ENCODE measurements around the gene FADS3.

The FADS3 gene

DNA sequence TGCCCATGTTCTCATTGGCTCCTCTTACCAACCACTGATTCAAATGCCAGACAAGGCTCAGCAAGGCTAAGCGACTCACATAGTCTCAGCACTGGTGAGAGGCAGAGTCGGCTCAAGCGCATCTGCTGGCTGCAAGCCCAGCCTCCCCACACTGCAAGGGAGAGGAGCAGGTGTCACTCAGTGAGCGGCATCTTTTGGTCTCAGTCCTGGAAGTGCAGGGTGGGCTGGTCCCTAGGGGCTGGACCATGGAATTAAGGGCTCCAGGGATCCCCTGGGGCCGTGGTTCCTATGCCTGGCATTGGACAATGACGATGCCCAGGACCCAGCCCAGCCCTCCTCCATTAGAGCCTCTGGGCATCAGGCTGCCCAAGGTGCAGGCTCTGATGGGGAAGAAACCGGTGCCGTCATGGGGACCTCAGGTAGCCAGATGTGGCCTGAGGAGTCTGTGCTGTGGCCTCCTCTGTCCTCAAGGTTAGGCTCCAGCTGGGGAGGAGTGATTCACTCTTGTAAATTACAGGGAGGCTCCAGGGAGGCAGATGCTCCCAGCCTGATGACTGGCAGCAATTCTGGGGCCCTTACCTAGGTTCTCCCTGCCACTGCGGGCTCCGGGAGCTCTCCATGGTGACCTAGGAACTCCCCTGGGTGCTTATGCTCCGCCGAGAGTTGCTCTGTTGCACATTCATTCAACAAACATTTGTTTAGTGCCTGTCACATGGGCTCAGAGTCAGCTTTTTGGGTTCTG lies 35.2 kb downstream of the FADS3 start:
- FAIRE-seq (no peak), DNase-seq (ENCODE audit: insufficient read length, low spot score) (no peak)
- TF ChIP-seq PAX5 (IDR thresholded peaks at IDR 0.05; ENCODE audit: insufficient read depth, low read length, severe bottlenecking) (no peak), POLR2AphosphoS5 (IDR thresholded peaks at IDR 0.05; ENCODE audit: low read depth, low read length) (no peak), POLR2A (IDR thresholded peaks at IDR 0.05; ENCODE audit: low read depth, low read length) (no peak), SPI1 (IDR thresholded peaks at IDR 0.05; ENCODE audit: low read depth, low read length) (no peak), TAF1 (IDR thresholded peaks at IDR 0.05; ENCODE audit: low read depth, low read length) (no peak), POU2F2 (IDR thresholded peaks at IDR 0.05; ENCODE audit: low read depth, low read length) (no peak)

DNA sequence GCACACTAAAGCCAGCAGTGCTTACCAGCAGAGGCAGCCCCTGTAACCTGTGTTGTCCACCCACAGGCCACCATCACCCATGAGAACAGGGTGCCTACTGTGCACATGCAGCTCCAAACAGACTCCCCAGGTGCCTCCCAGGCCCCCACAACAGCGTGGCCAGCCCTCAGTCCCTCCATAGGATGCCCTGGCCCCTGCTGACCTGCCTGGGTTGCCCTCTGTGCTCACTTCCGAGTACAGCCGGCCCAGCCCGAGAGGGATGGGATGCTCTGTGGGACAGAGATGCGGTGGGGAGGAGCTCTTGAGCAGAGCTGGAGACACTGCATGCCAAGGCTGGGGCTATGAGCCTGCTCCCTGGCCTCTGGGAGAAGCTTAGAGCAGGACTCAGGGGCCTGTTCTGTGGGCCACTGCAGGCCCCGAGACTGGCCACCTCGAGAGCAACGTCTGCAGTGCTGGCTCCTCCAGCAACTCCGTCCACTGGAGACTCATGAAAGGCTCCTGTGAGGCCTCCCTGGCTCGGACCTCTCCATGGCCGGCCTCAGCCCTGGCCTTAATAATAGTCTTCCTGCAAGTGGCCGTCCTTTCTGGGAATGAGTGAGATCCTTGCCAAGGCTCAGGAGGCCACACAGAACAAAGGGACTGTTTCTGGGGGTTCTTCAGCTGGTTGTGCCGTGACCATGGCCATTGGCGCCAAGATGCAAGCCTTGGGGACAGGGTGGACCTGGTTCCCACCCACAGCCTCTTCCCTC lies 36.2 kb downstream of the FADS3 start:
- TF ChIP-seq POLR2AphosphoS5 (IDR thresholded peaks at IDR 0.05; ENCODE audit: low read depth, low read length) (no peak), POLR2A (IDR thresholded peaks at IDR 0.05; ENCODE audit: low read depth, low read length) (no peak), PAX5 (IDR thresholded peaks at IDR 0.05; ENCODE audit: insufficient read depth, low read length, severe bottlenecking) (no peak), POU2F2 (IDR thresholded peaks at IDR 0.05; ENCODE audit: low read depth, low read length) (no peak), SPI1 (IDR thresholded peaks at IDR 0.05; ENCODE audit: low read depth, low read length) (no peak), TAF1 (IDR thresholded peaks at IDR 0.05; ENCODE audit: low read depth, low read length) (no peak)
- no peak for DNase-seq (ENCODE audit: insufficient read length, low spot score)
- no peak for FAIRE-seq

DNA sequence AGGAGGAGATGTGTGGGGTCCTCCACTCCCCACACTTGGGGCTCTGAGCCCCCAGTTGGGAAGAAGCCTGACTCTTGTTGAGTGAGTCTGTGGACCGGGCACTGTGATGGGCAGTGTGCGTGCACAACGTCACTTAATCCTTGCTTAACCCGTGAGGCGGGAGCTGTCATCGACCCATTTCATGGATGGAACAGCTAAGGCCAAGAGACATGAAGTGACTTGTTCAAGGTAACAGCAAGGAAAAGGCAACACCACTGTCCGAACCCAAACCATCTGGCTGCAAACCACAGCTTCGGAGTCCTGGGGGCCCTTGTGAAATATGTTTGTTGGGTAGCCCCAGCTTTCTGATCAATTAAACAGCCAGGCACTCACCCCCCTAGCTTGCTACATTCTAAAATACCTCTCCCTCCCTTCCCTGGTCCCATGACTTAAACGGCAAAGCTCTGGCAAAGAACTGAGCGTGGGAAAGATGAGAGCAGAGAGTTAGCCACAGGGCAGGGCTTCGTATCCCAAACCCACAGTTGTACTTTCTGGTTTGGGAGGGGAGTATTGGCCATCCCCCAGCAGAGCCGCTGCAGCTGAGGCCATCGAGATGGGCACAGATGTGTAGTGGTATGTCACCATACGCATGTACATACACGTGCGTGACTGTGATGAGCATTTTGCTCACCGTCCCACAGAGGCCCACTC lies 37.0 kb downstream of the FADS3 start:
- no peak for DNase-seq (ENCODE audit: insufficient read length, low spot score)
- no peak for FAIRE-seq
- TF ChIP-seq TAF1 (IDR thresholded peaks at IDR 0.05; ENCODE audit: low read depth, low read length), result no peak
- TF ChIP-seq POLR2A (IDR thresholded peaks at IDR 0.05; ENCODE audit: low read depth, low read length), result no peak
- TF ChIP-seq PAX5 (IDR thresholded peaks at IDR 0.05; ENCODE audit: insufficient read depth, low read length, severe bottlenecking), result no peak
- TF ChIP-seq POLR2AphosphoS5 (IDR thresholded peaks at IDR 0.05; ENCODE audit: low read depth, low read length), result no peak
- no peak for TF ChIP-seq POU2F2 (IDR thresholded peaks at IDR 0.05; ENCODE audit: low read depth, low read length)

DNA sequence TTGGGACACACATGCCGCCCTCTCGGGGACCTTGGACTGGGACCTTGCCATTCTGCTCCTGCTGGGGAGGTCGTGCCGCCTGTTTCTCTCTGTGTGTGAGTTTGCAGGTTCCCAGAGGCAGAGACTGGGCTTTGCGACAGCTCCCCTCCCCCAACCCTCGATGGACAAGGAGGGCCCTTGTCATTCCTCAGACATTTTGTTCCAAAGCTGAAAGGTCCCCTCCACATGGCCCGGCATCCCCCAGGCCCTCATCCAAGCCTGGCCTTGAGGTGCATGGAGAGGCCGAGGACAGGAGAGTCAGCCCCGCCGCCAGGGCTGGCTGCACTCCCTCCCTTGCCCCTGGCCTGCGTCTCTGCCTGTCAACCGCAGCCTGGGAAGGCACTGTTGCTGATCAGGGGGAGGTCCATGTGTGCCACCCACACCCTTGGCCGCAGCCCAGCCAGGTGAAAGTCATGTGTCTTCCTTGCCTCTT lies 37.6 kb downstream of the FADS3 start:
- no peak for FAIRE-seq
- TF ChIP-seq POU2F2 (IDR thresholded peaks at IDR 0.05; ENCODE audit: low read depth, low read length), result no peak
- no peak for TF ChIP-seq SPI1 (IDR thresholded peaks at IDR 0.05; ENCODE audit: low read depth, low read length)
- no peak for TF ChIP-seq PAX5 (IDR thresholded peaks at IDR 0.05; ENCODE audit: insufficient read depth, low read length, severe bottlenecking)
- TF ChIP-seq POLR2AphosphoS5 (IDR thresholded peaks at IDR 0.05; ENCODE audit: low read depth, low read length), result no peak
- no peak for TF ChIP-seq POLR2A (IDR thresholded peaks at IDR 0.05; ENCODE audit: low read depth, low read length)
- no peak for TF ChIP-seq TAF1 (IDR thresholded peaks at IDR 0.05; ENCODE audit: low read depth, low read length)
- no peak for DNase-seq (ENCODE audit: insufficient read length, low spot score)

DNA sequence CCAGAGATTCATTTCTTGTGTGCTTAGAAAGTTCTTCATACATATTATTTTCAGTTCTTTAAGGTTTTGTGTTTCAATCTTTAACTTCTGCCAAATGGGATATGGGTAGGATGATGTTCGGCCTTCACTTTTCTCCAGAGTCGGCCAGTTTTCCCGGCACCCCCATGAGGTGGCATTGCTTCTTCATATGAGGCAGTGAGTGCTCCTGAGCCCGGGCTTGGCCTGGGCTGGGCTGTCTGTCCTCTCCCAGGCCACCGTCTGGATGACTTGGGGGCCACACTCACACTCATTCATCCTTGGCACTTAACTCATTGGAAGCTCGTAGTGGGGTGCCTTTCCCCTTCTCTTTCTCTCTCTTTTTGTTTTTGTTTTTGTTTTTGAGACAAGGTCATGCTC lies 39.4 kb downstream of the FADS3 start:
- TF ChIP-seq SPI1 (IDR thresholded peaks at IDR 0.05; ENCODE audit: low read depth, low read length) (no peak), TAF1 (IDR thresholded peaks at IDR 0.05; ENCODE audit: low read depth, low read length) (no peak), PAX5 (IDR thresholded peaks at IDR 0.05; ENCODE audit: insufficient read depth, low read length, severe bottlenecking) (no peak), POLR2A (IDR thresholded peaks at IDR 0.05; ENCODE audit: low read depth, low read length) (no peak), POLR2AphosphoS5 (IDR thresholded peaks at IDR 0.05; ENCODE audit: low read depth, low read length) (no peak), POU2F2 (IDR thresholded peaks at IDR 0.05; ENCODE audit: low read depth, low read length) (no peak)
- DNase-seq (ENCODE audit: insufficient read length, low spot score) (no peak), FAIRE-seq (no peak)

DNA sequence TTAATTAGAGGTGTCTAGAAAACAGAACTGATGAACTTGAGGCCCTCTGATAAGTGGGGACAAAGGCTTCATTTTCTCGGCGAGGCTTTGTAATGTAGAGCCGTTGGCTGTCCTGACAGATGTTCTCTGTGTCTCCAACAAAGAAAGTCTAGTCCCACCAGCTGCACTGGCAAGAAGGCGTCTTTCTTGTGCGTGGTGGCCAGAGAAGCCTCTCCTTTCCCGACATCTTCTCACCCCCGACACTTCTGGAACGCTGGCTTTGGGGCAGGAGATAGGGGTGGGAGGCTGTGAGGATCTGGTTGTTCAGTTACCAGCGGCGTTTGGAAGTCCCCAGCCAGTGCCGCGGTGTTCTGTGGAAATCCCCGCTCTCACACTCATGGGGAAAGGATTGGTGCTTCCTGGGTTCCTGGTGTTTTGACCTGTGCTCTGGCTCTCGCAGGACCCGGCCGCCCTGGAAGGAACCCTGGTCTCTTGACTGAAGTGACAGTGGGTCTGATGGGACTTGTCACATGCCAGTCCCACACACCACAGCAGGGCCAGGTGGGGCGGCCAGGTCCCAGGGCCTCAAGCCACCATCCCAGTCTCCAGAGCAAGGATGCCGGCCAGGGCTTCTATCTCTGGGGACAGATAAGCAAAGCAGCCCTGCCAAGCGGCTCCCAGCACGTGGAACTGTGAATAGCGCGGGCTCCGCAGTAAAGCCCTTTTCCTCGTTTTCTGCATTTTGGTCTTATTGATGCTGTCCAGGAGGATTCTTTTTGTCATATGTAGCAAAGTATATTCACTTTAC lies 40.0 kb downstream of the FADS3 start:
- TF ChIP-seq TAF1 (IDR thresholded peaks at IDR 0.05; ENCODE audit: low read depth, low read length) (no peak), SPI1 (IDR thresholded peaks at IDR 0.05; ENCODE audit: low read depth, low read length) (no peak), PAX5 (IDR thresholded peaks at IDR 0.05; ENCODE audit: insufficient read depth, low read length, severe bottlenecking) (no peak), POU2F2 (IDR thresholded peaks at IDR 0.05; ENCODE audit: low read depth, low read length) (no peak), POLR2A (IDR thresholded peaks at IDR 0.05; ENCODE audit: low read depth, low read length) (no peak), POLR2AphosphoS5 (IDR thresholded peaks at IDR 0.05; ENCODE audit: low read depth, low read length) (no peak)
- FAIRE-seq, result no peak
- no peak for DNase-seq (ENCODE audit: insufficient read length, low spot score)

DNA sequence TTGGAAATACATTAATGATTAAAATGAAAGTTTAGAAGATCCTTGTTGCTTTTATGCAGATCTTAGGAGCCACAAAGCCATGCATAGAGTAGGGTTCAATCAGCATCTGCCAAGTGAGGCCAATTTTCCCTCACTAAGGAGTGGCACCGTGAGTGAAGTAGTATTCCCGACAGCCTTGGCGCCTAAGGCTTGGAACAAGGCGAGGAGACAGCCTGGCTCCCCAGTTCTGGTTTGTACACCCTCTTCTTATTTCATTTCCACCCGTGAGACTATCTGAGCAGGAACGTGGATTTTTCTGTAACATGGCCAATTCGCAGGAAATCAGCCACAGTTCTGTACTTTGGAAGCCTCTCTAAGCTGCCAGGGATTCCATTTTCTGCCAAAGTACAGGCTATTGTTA lies 40.7 kb downstream of the FADS3 start:
- no peak for TF ChIP-seq POLR2A (IDR thresholded peaks at IDR 0.05; ENCODE audit: low read depth, low read length)
- no peak for TF ChIP-seq POLR2AphosphoS5 (IDR thresholded peaks at IDR 0.05; ENCODE audit: low read depth, low read length)
- no peak for TF ChIP-seq TAF1 (IDR thresholded peaks at IDR 0.05; ENCODE audit: low read depth, low read length)
- no peak for TF ChIP-seq PAX5 (IDR thresholded peaks at IDR 0.05; ENCODE audit: insufficient read depth, low read length, severe bottlenecking)
- TF ChIP-seq POU2F2 (IDR thresholded peaks at IDR 0.05; ENCODE audit: low read depth, low read length), result no peak
- no peak for TF ChIP-seq SPI1 (IDR thresholded peaks at IDR 0.05; ENCODE audit: low read depth, low read length)
- no peak for DNase-seq (ENCODE audit: insufficient read length, low spot score)
- FAIRE-seq, result no peak

DNA sequence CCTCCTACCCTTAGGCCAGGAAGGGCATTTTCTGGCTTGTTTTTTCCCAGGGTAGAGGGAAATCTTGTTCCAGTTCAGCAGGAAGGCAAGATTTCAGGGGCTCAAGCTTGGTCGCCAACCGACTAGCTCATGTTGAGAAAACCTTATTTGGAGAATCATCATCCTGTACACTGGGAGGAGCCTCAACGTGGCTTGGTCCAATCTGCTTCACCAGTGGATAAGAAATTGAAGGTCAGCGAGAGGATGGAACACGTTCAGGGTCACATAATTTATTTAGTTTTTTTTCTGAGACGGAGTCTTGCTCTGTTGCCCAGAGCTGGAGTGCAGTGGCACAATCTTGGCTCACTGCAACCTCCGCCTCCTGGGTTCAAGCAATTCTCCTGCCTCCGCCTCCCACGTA lies 42.7 kb downstream of the FADS3 start:
- no peak for FAIRE-seq
- TF ChIP-seq PAX5 (IDR thresholded peaks at IDR 0.05; ENCODE audit: insufficient read depth, low read length, severe bottlenecking), result no peak
- no peak for TF ChIP-seq SPI1 (IDR thresholded peaks at IDR 0.05; ENCODE audit: low read depth, low read length)
- no peak for TF ChIP-seq POLR2A (IDR thresholded peaks at IDR 0.05; ENCODE audit: low read depth, low read length)
- TF ChIP-seq TAF1 (IDR thresholded peaks at IDR 0.05; ENCODE audit: low read depth, low read length), result no peak
- no peak for TF ChIP-seq POLR2AphosphoS5 (IDR thresholded peaks at IDR 0.05; ENCODE audit: low read depth, low read length)
- no peak for TF ChIP-seq POU2F2 (IDR thresholded peaks at IDR 0.05; ENCODE audit: low read depth, low read length)
- DNase-seq (ENCODE audit: insufficient read length, low spot score), result no peak
